SK-N-SH treated with all-trans-retinoic acid at 6 μM for 48 hours (cell line): ENCODE data around the gene PTX4.

ENCODE experiments used
- ATAC-seq: fragments of 200-7000 bp; cut with Tn5 transposase; 3 replicates; pipeline ENCODE4 v1.9.1; 2020; ENCODE audit warnings: mild to moderate bottlenecking, moderate library complexity
- BACH2 ChIP-seq: fragments of 250-450 bp; sonication (Bioruptor Pico); IDR thresholded peaks from 2 replicates; pipeline ENCODE4 v1.9.0; 2021; ENCODE audit warnings: mild to moderate bottlenecking, borderline replicate concordance
- CSDC2 ChIP-seq: fragments of 250-450 bp; sonication (Bioruptor Pico); IDR thresholded peaks from 2 replicates; pipeline ENCODE4 v1.5.0; 2020; ENCODE audit warnings: mild to moderate bottlenecking, moderate library complexity
- ESRRG ChIP-seq: fragments of 250-450 bp; sonication (Bioruptor Pico); IDR thresholded peaks from 2 replicates; pipeline ENCODE4 v1.6.1; 2021; ENCODE audit warnings: mild to moderate bottlenecking
- GLIS3 ChIP-seq: fragments of 250-450 bp; sonication (Bioruptor Pico); IDR thresholded peaks from 2 replicates; pipeline ENCODE4 v1.5.0; 2020; ENCODE audit warnings: mild to moderate bottlenecking, moderate library complexity
- ISL1 ChIP-seq: fragments of 250-450 bp; sonication (Bioruptor Pico); IDR thresholded peaks from 2 replicates; pipeline ENCODE4 v2.1.2; 2022; ENCODE audit warnings: mild to moderate bottlenecking, moderate library complexity
- OSR1 ChIP-seq: fragments of 250-450 bp; sonication (Bioruptor Pico); IDR thresholded peaks from 2 replicates; pipeline ENCODE4 v1.8.0; 2022; ENCODE audit warnings: moderate library complexity, mild to moderate bottlenecking, inconsistent platforms
- PATZ1 ChIP-seq: fragments of 250-450 bp; sonication (Bioruptor Pico); IDR thresholded peaks from 2 replicates; pipeline ENCODE4 v1.8.0; 2020; ENCODE audit warnings: mild to moderate bottlenecking, moderate library complexity, borderline replicate concordance
- PPARA ChIP-seq: fragments of 250-450 bp; sonication (Bioruptor Pico); IDR thresholded peaks from 2 replicates; pipeline ENCODE4 v1.5.0; 2020; ENCODE audit warnings: mild to moderate bottlenecking, borderline replicate concordance
- RARB ChIP-seq: fragments of 250-450 bp; sonication (Bioruptor Pico); IDR thresholded peaks from 2 replicates; pipeline ENCODE4 v1.8.0; 2021; ENCODE audit warnings: mild to moderate bottlenecking, moderate library complexity
- SNAI2 ChIP-seq: fragments of 250-450 bp; sonication (Bioruptor Pico); IDR thresholded peaks from 2 replicates; pipeline ENCODE4 v1.5.0; 2020; ENCODE audit warnings: mild to moderate bottlenecking, moderate library complexity
- TCF4 ChIP-seq: fragments of 250-450 bp; sonication (Bioruptor Pico); IDR thresholded peaks from 2 replicates; pipeline ENCODE4 v1.8.0; 2021; ENCODE audit warnings: mild to moderate bottlenecking, moderate library complexity, borderline replicate concordance
- TOX ChIP-seq: fragments of 250-450 bp; sonication (Bioruptor Pico); IDR thresholded peaks from 2 replicates; pipeline ENCODE4 v1.8.0; 2021; ENCODE audit warnings: mild to moderate bottlenecking, moderate library complexity, borderline replicate concordance
- ZC3H10 ChIP-seq: fragments of 250-450 bp; sonication (Bioruptor Pico); IDR thresholded peaks from 2 replicates; pipeline ENCODE4 v1.5.1; 2021; ENCODE audit warnings: mild to moderate bottlenecking, moderate library complexity
- ZFP3 ChIP-seq: fragments of 250-450 bp; sonication (Bioruptor Pico); IDR thresholded peaks from 2 replicates; pipeline ENCODE4 v1.5.0; 2020; ENCODE audit warnings: mild to moderate bottlenecking, moderate library complexity
- ZFP30 ChIP-seq: fragments of 450-650 bp; formaldehyde crosslinking; IDR thresholded peaks from 2 replicates; pipeline ENCODE4 v1.5.0; 2022; ENCODE audit warnings: mild to moderate bottlenecking, moderate library complexity
- ZNF565 ChIP-seq: fragments of 450-650 bp; formaldehyde crosslinking; conservative IDR thresholded peaks from 2 replicates; pipeline ENCODE4 v1.5.0; 2020; ENCODE audit warnings: low read depth, mild to moderate bottlenecking, moderate library complexity
- ZNF8 ChIP-seq: fragments of 450-650 bp; formaldehyde crosslinking; IDR thresholded peaks from 2 replicates; pipeline ENCODE4 v1.5.0; 2020; ENCODE audit warnings: mild to moderate bottlenecking, moderate library complexity
- TF ChIP-seq, protein P1 (sequence below): fragments of 250-450 bp; sonication (Bioruptor Pico); IDR thresholded peaks from 2 replicates; pipeline ENCODE4 v1.8.0; 2021; ENCODE audit warnings: low read depth, mild to moderate bottlenecking, moderate library complexity, borderline replicate concordance
- TF ChIP-seq, protein P2 (sequence below): fragments of 250-450 bp; sonication (Bioruptor Pico); IDR thresholded peaks from 2 replicates; pipeline ENCODE4 v1.5.1; 2021; ENCODE audit warnings: mild to moderate bottlenecking, moderate library complexity
- TF ChIP-seq, protein P3 (sequence below): fragments of 250-450 bp; sonication (Bioruptor Pico); IDR thresholded peaks from 2 replicates; pipeline ENCODE4 v1.5.1; 2020; ENCODE audit warnings: low read depth, mild to moderate bottlenecking, moderate library complexity

Gene PTX4

DNA sequence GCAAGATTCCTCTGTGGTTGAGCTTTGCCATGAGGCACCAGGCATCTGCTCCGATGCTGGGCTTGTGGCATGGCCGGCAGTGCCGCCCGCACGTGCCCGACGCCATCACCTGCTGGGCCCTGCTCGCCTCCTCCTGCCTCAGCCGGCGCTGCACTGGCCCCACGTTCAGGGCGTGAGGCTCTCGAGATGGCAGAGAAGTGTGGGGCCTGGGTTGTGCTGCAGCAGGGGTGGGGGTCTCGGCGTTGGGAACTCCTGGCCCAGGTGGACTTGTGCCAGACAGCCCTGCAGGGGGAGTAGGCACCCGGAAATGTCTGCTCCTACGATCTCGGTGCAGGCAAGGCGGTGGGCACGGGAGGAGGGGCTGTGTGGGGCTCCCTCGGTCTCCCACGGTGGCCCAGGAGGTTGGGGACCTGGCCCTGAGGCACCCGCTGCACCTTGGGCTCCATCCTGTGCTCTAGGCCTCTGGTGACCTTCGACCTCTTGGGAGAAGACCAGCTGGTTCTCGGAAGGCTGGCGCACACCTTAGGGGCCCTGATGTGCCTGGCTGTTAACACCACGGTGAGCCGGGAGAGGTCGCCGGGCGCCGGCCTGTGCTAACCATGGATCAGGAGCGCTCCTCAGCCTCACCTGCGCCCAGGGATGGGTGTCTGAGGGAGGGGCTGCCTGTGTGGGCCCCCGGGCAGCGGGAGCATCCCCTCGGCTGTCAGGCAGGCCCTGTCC lies 17.9 kb upstream of the PTX4 start:
- ATAC-seq = no peak
- TF ChIP-seq OSR1 (CRISPR knock-in tag) (no peak), RARB (CRISPR knock-in tag) (no peak), ZNF8 (no peak), CSDC2 (CRISPR knock-in tag) (no peak), PATZ1 (CRISPR knock-in tag) (no peak)
- TF ChIP-seq, protein P1, sequence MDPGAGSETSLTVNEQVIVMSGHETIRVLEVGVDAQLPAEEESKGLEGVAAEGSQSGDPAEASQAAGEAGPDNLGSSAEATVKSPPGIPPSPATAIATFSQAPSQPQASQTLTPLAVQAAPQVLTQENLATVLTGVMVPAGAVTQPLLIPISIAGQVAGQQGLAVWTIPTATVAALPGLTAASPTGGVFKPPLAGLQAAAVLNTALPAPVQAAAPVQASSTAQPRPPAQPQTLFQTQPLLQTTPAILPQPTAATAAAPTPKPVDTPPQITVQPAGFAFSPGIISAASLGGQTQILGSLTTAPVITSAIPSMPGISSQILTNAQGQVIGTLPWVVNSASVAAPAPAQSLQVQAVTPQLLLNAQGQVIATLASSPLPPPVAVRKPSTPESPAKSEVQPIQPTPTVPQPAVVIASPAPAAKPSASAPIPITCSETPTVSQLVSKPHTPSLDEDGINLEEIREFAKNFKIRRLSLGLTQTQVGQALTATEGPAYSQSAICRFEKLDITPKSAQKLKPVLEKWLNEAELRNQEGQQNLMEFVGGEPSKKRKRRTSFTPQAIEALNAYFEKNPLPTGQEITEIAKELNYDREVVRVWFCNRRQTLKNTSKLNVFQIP (CRISPR knock-in tag) = no peak

GRCh38 chr16:1505912-1506311 lies 17.2 kb upstream of the PTX4 start:
- ATAC-seq = no peak
- TF ChIP-seq ZNF565 (CRISPR knock-in tag) (no peak), ESRRG (no peak), ZC3H10 (CRISPR knock-in tag) (no peak), TCF4 (no peak)

- ATAC-seq = no peak
- TF ChIP-seq ZC3H10 (CRISPR knock-in tag) = no peak
- TF ChIP-seq TCF4 = no peak
- TF ChIP-seq GLIS3 (CRISPR knock-in tag) = no peak
Measured at GRCh38 chr16:1505073-1505844, 16.5 kb upstream of the PTX4 start.

GRCh38 chr16:1503110-1503955 lies 14.6 kb upstream of the PTX4 start:
- ATAC-seq = no peak
- TF ChIP-seq TOX = no peak
- no peak for TF ChIP-seq PATZ1 (CRISPR knock-in tag)
- TF ChIP-seq ZFP30 = no peak

DNA sequence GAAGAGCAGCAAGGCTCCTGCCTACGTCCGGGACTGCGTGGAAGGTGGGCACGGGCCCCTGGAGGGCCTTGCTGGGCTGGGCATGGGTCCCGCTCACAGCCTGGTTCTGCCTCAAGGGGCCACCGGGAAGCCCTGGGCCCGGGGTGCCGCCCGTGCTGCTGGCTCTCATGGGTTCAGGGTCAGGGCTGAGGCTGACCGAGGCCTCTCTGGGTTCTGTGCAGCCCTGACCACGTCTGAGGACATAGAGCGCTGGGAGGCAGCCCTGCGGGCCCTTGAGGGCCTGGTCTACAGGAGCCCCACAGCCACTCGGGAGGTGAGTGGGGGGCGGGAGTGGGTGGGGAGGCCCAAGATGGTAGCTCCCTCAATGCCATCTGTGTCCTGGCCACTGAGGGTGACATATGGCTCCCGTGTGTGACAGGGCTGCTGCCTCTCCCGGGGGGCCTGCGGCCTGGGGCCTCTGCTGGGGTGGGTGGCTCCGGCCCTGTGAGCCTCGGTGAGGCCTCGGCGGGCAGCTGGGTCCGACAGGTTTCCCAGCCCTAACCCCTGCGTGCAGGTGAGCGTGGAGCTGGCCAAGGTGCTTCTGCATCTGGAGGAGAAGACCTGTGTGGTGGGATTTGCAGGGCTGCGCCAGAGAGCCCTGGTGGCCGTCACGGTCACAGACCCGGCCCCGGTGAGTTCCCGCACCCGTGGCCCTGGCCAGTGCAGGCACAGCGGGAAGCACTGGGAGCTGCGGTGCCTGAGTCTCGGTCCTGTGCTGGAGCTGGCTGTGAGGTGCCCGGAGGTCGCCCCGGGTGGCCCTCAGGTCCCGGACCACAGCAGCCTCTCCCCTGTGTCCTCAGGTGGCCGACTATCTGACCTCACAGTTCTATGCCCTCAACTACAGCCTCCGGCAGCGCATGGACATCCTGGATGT lies 13.6 kb upstream of the PTX4 start:
- TF ChIP-seq TCF4 = no peak
- TF ChIP-seq, protein P2, sequence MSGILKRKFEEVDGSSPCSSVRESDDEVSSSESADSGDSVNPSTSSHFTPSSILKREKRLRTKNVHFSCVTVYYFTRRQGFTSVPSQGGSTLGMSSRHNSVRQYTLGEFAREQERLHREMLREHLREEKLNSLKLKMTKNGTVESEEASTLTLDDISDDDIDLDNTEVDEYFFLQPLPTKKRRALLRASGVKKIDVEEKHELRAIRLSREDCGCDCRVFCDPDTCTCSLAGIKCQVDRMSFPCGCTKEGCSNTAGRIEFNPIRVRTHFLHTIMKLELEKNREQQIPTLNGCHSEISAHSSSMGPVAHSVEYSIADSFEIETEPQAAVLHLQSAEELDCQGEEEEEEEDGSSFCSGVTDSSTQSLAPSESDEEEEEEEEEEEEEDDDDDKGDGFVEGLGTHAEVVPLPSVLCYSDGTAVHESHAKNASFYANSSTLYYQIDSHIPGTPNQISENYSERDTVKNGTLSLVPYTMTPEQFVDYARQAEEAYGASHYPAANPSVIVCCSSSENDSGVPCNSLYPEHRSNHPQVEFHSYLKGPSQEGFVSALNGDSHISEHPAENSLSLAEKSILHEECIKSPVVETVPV (CRISPR knock-in tag) = no peak
- TF ChIP-seq ZNF565 (CRISPR knock-in tag) = no peak
- no peak for TF ChIP-seq TOX
- TF ChIP-seq BACH2 = no peak
- TF ChIP-seq ZNF8 = no peak
- TF ChIP-seq, protein P3, sequence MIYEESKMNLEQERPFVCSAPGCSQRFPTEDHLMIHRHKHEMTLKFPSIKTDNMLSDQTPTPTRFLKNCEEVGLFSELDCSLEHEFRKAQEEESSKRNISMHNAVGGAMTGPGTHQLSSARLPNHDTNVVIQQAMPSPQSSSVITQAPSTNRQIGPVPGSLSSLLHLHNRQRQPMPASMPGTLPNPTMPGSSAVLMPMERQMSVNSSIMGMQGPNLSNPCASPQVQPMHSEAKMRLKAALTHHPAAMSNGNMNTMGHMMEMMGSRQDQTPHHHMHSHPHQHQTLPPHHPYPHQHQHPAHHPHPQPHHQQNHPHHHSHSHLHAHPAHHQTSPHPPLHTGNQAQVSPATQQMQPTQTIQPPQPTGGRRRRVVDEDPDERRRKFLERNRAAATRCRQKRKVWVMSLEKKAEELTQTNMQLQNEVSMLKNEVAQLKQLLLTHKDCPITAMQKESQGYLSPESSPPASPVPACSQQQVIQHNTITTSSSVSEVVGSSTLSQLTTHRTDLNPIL (CRISPR knock-in tag) = no peak
- no peak for TF ChIP-seq OSR1 (CRISPR knock-in tag)
- TF ChIP-seq CSDC2 (CRISPR knock-in tag) = no peak
- no peak for TF ChIP-seq PPARA (CRISPR knock-in tag)
- no peak for TF ChIP-seq ESRRG
- no peak for TF ChIP-seq ZFP3 (CRISPR knock-in tag)
- TF ChIP-seq ISL1 = no peak
- TF ChIP-seq RARB (CRISPR knock-in tag) = no peak
- no peak for TF ChIP-seq SNAI2 (CRISPR knock-in tag)
- no peak for ATAC-seq
